Left ventricle myocardium inferior (tissue), 1 donor: ENCODE data around the gene AADACL3. TPM values are rescaled to one million over a fixed set of nuclear protein-coding genes. Genes with fewer than 3 reads are reported as not detected.

Experiments
- DNase-seq: peaks from one replicate; pipeline ENCODE4 v3.0.0-alpha.2; 2020
- H3K27ac ChIP-seq: fragments of 200-600 bp; replicated peaks from 2 replicates; pipeline ENCODE4 v1.8.0; 2021
- H3K27me3 ChIP-seq: fragments of 200-600 bp; 2 replicates; pipeline ENCODE4 v1.8.0; 2021; ENCODE audit warnings: low read depth
- H3K36me3 ChIP-seq: fragments of 200-600 bp; 2 replicates; pipeline ENCODE4 v1.8.0; 2021
- H3K4me1 ChIP-seq: fragments of 200-600 bp; 2 replicates; pipeline ENCODE4 v1.8.0; 2021
- H3K4me3 ChIP-seq: fragments of 200-600 bp; 2 replicates; pipeline ENCODE4 v1.8.0; 2021; ENCODE audit warnings: mild to moderate bottlenecking, moderate library complexity
- H3K9me3 ChIP-seq: fragments of 200-600 bp; replicated peaks from 2 replicates; pipeline ENCODE4 v1.8.0; 2021
- CTCF ChIP-seq: fragments of 200-600 bp; IDR thresholded peaks from 2 replicates; pipeline ENCODE4 v1.8.0; 2021; ENCODE audit warnings: antibody characterized with exemption, mild to moderate bottlenecking, borderline replicate concordance
- intact Hi-C: fragments of 100-400 bp; cut with micrococcal nuclease; formaldehyde crosslinking; loops from one replicate; pipeline ENCODE4 v1.11.0; 2022
- total RNA-seq: library from RNA; stranded (reverse); fragmentation: NEBNext Ultra II Directional; extraction: Animal tissue kit (Norgen Biotek cat#: 25700); gene quantifications from one replicate; pipeline ENCODE4 v1.2.1, GENCODE V29; 2021
- donor health status: DM: no; HTN: yes; CAD: no; lungs with severe emphysema.

AADACL3 gene
- total RNA-seq, 1 donor from 2014 or later: not detected

GRCh38 chr1:12738934-12739333 is 23.0 kb downstream of the AADACL3 start:
- Histone ChIP-seq H3K9me3 (peaks cover 23% of the 10 kb centered on the region), H3K27me3 (peaks cover 64% of the 10 kb centered on the region), H3K4me1 (no peaks in the 10 kb centered on the region), H3K36me3 (no peaks in the 10 kb centered on the region), H3K27ac (no peak overlapping the region), H3K4me3 (no peak overlapping the region)
- DNase-seq: no peak
- no peak for TF ChIP-seq CTCF
- intact Hi-C loops: no loop called here

- Histone ChIP-seq H3K9me3 (peaks cover 23% of the 10 kb centered on the region), H3K36me3 (no peaks in the 10 kb centered on the region), H3K27me3 (peaks cover 63% of the 10 kb centered on the region), H3K27ac (no peak overlapping the region), H3K4me1 (no peaks in the 10 kb centered on the region), H3K4me3 (no peak overlapping the region)
- no peak for DNase-seq
- intact Hi-C loops: no loop called here
- TF ChIP-seq CTCF: no peak
Measured at GRCh38 chr1:12739613-12740012, 23.7 kb downstream of the AADACL3 start.

- no peaks in the 10 kb centered on the region for H3K36me3 ChIP-seq
- H3K27ac ChIP-seq: no peak overlapping the region
- TF ChIP-seq CTCF: no peak
- no peaks in the 10 kb centered on the region for H3K4me1 ChIP-seq
- intact Hi-C loops: no loop called here
- H3K27me3 ChIP-seq: peaks cover 63% of the 10 kb centered on the region
- H3K9me3 ChIP-seq: peaks cover 9% of the 10 kb centered on the region
- DNase-seq: no peak
- no peak overlapping the region for H3K4me3 ChIP-seq
Measured at GRCh38 chr1:12741946-12742345, 26.0 kb downstream of the AADACL3 start.

GRCh38 chr1:12745126-12745991 is 29.4 kb downstream of the AADACL3 start:
- no peak for TF ChIP-seq CTCF
- Histone ChIP-seq H3K9me3 (peaks cover 31% of the 10 kb centered on the region), H3K4me1 (no peaks in the 10 kb centered on the region), H3K36me3 (no peaks in the 10 kb centered on the region), H3K27me3 (peaks cover 53% of the 10 kb centered on the region), H3K4me3 (no peak overlapping the region), H3K27ac (no peak overlapping the region)
- no peak for DNase-seq
- intact Hi-C loops: no loop called here

- Histone ChIP-seq H3K27ac (no peak within 1 kb of the TSS), H3K9me3 (peaks cover 33% of the 10 kb centered on the region), H3K4me1 (no peaks in the 10 kb centered on the region), H3K36me3 (no peaks in the 10 kb centered on the region), H3K4me3 (no peak within 1 kb of the TSS), H3K27me3 (peaks cover 53% of the 10 kb centered on the region)
- DNase-seq: no peak
- intact Hi-C loops: no loop called here
- TF ChIP-seq CTCF: no peak
Measured at GRCh38 chr1:12745992-12746323, 30.0 kb downstream of the AADACL3 start, which contains the start of gene CFAP107. CFAP107 (plus strand) TSS chr1:12746200; CDS start chr1:12746431, 231 bp downstream.
